Neural cell (in vitro differentiated cells): Measurements from ENCODE around the gene MYOG. TPM values are rescaled to one million over a fixed set of nuclear protein-coding genes. Genes with fewer than 3 reads are reported as not detected.

ENCODE experiments used
- H2AFZ ChIP-seq: fragments of 200-600, 300-800 bp; sonication (generic), shearing (Covaris generic); 2 replicates; pipeline ENCODE4 v1.6.0; 2014; ENCODE audit warnings: low read depth, mild to moderate bottlenecking, antibody characterized with exemption, low read length, moderate library complexity
- H3F3A ChIP-seq: fragments of 200-600 bp; shearing (Covaris generic); 2 replicates; pipeline ENCODE4 v1.6.1; 2016; ENCODE audit warnings: mild to moderate bottlenecking, moderate library complexity, mixed read lengths, antibody characterized with exemption, low read length; ENCODE audit not compliant: insufficient read depth, poor library complexity, severe bottlenecking
- H3K27ac ChIP-seq: fragments of 200-600, 300-800 bp; sonication (generic), shearing (Covaris generic); 2 replicates; pipeline ENCODE4 v1.5.1; 2014; ENCODE audit warnings: mild to moderate bottlenecking, low read length, moderate library complexity
- H3K27me3 ChIP-seq: fragments of 300-800, 200-600 bp; sonication (generic), shearing (Covaris generic); 2 replicates; pipeline ENCODE4 v1.6.0; 2014; ENCODE audit warnings: mild to moderate bottlenecking, low read depth, low read length, moderate library complexity; ENCODE audit not compliant: insufficient read depth
- H3K36me3 ChIP-seq: fragments of 300-800, 200-600 bp; sonication (generic), shearing (Covaris generic); 2 replicates; pipeline ENCODE4 v1.5.1; 2014; ENCODE audit warnings: mild to moderate bottlenecking, antibody characterized with exemption, low read length, moderate library complexity; ENCODE audit not compliant: insufficient read depth
- H3K4me2 ChIP-seq: fragments of 300-800, 200-600 bp; sonication (generic), shearing (Covaris generic); 2 replicates; pipeline ENCODE4 v1.6.0; 2014; ENCODE audit warnings: mild to moderate bottlenecking, low read length
- H3K4me3 ChIP-seq: fragments of 300-800, 200-600 bp; sonication (generic), shearing (Covaris generic); 2 replicates; pipeline ENCODE4 v1.5.1; 2014; ENCODE audit warnings: mild to moderate bottlenecking, low read length, moderate library complexity
- H3K79me2 ChIP-seq: fragments of 200-600 bp; shearing (Covaris generic); replicated peaks from 2 replicates; pipeline ENCODE4 v1.6.0; 2014; ENCODE audit warnings: mild to moderate bottlenecking, low read length, moderate library complexity; ENCODE audit not compliant: insufficient read depth
- H3K9ac ChIP-seq: fragments of 300-800, 200-600 bp; sonication (generic), shearing (Covaris generic); 2 replicates; pipeline ENCODE4 v1.6.1; 2016; ENCODE audit warnings: mild to moderate bottlenecking, low read length, mixed read lengths
- H3K9me2 ChIP-seq: fragments of 200-600 bp; shearing (Covaris generic); 2 replicates; pipeline ENCODE4 v1.6.1; 2016; ENCODE audit warnings: mild to moderate bottlenecking, low read length, mixed read lengths; ENCODE audit not compliant: insufficient read depth
- H3K9me3 ChIP-seq: fragments of 200-600, 300-800 bp; sonication (generic), shearing (Covaris generic); 2 replicates; pipeline ENCODE4 v1.6.1; 2016; ENCODE audit warnings: mild to moderate bottlenecking, mixed run types, low read length, moderate library complexity, mixed read lengths
- H4K20me1 ChIP-seq: fragments of 200-600 bp; shearing (Covaris generic); 2 replicates; pipeline ENCODE4 v1.6.1; 2016; ENCODE audit warnings: mild to moderate bottlenecking, mixed run types; ENCODE audit not compliant: insufficient read depth
- EP300 ChIP-seq: fragments of 450-650 bp; conservative IDR thresholded peaks from 2 replicates; pipeline ENCODE4 v1.6.1; 2014; ENCODE audit warnings: antibody characterized with exemption, mild to moderate bottlenecking, moderate library complexity; ENCODE audit not compliant: poor library complexity, severe bottlenecking
- EZH2 ChIP-seq: fragments of 200-600, 300-800 bp; shearing (Covaris generic), sonication (generic); IDR thresholded peaks from 2 replicates; pipeline ENCODE4 v1.6.1; 2014; ENCODE audit warnings: antibody characterized with exemption, low read length, borderline replicate concordance, mild to moderate bottlenecking; ENCODE audit not compliant: insufficient read depth, poor library complexity, severe bottlenecking
- MXI1 ChIP-seq: fragments of 450-650 bp; conservative IDR thresholded peaks from 2 replicates; pipeline ENCODE4 v1.6.1; 2014; ENCODE audit warnings: antibody characterized with exemption, mild to moderate bottlenecking; ENCODE audit not compliant: poor library complexity, severe bottlenecking
- POLR2AphosphoS5 ChIP-seq: IDR thresholded peaks from 2 replicates; pipeline ENCODE4 v1.6.1; 2012
- RAD21 ChIP-seq: fragments of 450-650 bp; conservative IDR thresholded peaks from 2 replicates; pipeline ENCODE4 v1.6.1; 2014; ENCODE audit warnings: antibody characterized with exemption, mild to moderate bottlenecking, moderate library complexity
- SMC3 ChIP-seq: fragments of 450-650 bp; conservative IDR thresholded peaks from 2 replicates; pipeline ENCODE4 v1.6.1; 2014; ENCODE audit warnings: antibody characterized with exemption, mild to moderate bottlenecking, moderate library complexity; ENCODE audit not compliant: poor library complexity
- TAF1 ChIP-seq: IDR thresholded peaks from 2 replicates; pipeline ENCODE4 v1.6.1; 2012; ENCODE audit warnings: low read depth
- polyA plus RNA-seq: library from polyadenylated mRNA; depleted of rRNA; stranded (reverse); fragments of >200 nt; gene quantifications from 2 replicates; pipeline ENCODE4 v1.2.3, GENCODE V29; 2014
- TF ChIP-seq, protein P1 (sequence below): IDR thresholded peaks from 2 replicates; pipeline ENCODE4 v1.6.1; 2012; ENCODE audit warnings: borderline replicate concordance
- TF ChIP-seq, protein P2 (sequence below): fragments of 450-650 bp; IDR thresholded peaks from 2 replicates; pipeline ENCODE4 v1.5.1; 2014; ENCODE audit warnings: antibody characterized with exemption, mild to moderate bottlenecking, moderate library complexity; ENCODE audit not compliant: poor library complexity, severe bottlenecking

Gene MYOG
- polyA plus RNA-seq, 1 donor from 2014 or later = not detected

DNA sequence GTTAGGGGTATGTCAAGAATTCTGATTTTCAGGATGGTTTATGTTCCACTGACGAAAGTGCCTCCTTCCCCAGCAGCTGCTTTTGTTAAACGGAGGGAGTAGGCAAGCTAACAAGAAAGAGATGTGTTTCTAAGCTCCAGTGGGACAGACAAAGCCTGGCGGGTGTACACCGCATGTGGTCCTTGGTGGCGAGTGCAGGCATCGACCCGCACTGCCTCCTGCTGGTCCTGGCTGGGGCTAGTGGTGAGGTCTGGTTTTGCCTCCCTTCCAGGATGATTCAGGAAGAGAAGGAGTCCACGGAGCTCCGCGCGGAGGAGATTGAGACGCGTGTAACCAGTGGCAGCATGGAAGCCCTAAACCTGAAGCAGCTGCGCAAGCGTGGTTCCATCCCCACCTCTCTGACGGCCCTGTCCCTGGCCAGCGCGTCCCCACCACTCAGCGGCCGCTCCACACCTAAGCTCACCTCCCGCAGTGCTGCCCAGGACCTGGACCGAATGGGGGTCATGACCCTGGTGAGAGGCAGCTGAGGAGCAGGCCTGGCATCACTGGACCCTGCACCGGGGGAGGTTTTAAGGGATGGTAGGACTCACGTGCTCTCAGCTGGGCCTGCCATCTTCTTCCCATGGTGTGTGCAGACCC is 30.5 kb downstream of the MYOG start:
- no peaks in the 10 kb centered on the region for H4K20me1 ChIP-seq
- no peaks in the 10 kb centered on the region for H3K79me2 ChIP-seq
- H3K27me3 ChIP-seq = no peaks in the 10 kb centered on the region
- H3K4me3 ChIP-seq = no peak overlapping the region
- no peak overlapping the region for H2AFZ ChIP-seq
- H3K9me3 ChIP-seq = no peaks in the 10 kb centered on the region
- no peaks in the 10 kb centered on the region for H3F3A ChIP-seq
- no peak overlapping the region for H3K4me2 ChIP-seq
- H3K9ac ChIP-seq = no peak overlapping the region
- no peak for TF ChIP-seq SMC3
- no peak for TF ChIP-seq MXI1
- TF ChIP-seq EZH2 = no peak
- no peak for TF ChIP-seq EP300
- TF ChIP-seq, protein P1, sequence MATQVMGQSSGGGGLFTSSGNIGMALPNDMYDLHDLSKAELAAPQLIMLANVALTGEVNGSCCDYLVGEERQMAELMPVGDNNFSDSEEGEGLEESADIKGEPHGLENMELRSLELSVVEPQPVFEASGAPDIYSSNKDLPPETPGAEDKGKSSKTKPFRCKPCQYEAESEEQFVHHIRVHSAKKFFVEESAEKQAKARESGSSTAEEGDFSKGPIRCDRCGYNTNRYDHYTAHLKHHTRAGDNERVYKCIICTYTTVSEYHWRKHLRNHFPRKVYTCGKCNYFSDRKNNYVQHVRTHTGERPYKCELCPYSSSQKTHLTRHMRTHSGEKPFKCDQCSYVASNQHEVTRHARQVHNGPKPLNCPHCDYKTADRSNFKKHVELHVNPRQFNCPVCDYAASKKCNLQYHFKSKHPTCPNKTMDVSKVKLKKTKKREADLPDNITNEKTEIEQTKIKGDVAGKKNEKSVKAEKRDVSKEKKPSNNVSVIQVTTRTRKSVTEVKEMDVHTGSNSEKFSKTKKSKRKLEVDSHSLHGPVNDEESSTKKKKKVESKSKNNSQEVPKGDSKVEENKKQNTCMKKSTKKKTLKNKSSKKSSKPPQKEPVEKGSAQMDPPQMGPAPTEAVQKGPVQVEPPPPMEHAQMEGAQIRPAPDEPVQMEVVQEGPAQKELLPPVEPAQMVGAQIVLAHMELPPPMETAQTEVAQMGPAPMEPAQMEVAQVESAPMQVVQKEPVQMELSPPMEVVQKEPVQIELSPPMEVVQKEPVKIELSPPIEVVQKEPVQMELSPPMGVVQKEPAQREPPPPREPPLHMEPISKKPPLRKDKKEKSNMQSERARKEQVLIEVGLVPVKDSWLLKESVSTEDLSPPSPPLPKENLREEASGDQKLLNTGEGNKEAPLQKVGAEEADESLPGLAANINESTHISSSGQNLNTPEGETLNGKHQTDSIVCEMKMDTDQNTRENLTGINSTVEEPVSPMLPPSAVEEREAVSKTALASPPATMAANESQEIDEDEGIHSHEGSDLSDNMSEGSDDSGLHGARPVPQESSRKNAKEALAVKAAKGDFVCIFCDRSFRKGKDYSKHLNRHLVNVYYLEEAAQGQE = no peak
- no peak for TF ChIP-seq POLR2AphosphoS5
- TF ChIP-seq RAD21 = no peak
- TF ChIP-seq TAF1 = no peak
- TF ChIP-seq, protein P2, sequence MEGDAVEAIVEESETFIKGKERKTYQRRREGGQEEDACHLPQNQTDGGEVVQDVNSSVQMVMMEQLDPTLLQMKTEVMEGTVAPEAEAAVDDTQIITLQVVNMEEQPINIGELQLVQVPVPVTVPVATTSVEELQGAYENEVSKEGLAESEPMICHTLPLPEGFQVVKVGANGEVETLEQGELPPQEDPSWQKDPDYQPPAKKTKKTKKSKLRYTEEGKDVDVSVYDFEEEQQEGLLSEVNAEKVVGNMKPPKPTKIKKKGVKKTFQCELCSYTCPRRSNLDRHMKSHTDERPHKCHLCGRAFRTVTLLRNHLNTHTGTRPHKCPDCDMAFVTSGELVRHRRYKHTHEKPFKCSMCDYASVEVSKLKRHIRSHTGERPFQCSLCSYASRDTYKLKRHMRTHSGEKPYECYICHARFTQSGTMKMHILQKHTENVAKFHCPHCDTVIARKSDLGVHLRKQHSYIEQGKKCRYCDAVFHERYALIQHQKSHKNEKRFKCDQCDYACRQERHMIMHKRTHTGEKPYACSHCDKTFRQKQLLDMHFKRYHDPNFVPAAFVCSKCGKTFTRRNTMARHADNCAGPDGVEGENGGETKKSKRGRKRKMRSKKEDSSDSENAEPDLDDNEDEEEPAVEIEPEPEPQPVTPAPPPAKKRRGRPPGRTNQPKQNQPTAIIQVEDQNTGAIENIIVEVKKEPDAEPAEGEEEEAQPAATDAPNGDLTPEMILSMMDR = no peak
- no peak overlapping the region for H3K27ac ChIP-seq
- no peaks in the 10 kb centered on the region for H3K36me3 ChIP-seq
- no peaks in the 10 kb centered on the region for H3K9me2 ChIP-seq

- H3K4me3 ChIP-seq = no peak overlapping the region
- no peaks in the 10 kb centered on the region for H3K9me3 ChIP-seq
- H2AFZ ChIP-seq = no peak overlapping the region
- H3K79me2 ChIP-seq = no peaks in the 10 kb centered on the region
- H4K20me1 ChIP-seq = no peaks in the 10 kb centered on the region
- no peak overlapping the region for H3K4me2 ChIP-seq
- no peak overlapping the region for H3K9ac ChIP-seq
- TF ChIP-seq MXI1 (no peak), RAD21 (no peak), EP300 (no peak), EZH2 (no peak), SMC3 (no peak), POLR2AphosphoS5 (no peak), TAF1 (no peak)
- TF ChIP-seq, protein P1 = no peak
- TF ChIP-seq, protein P2 = no peak
- no peaks in the 10 kb centered on the region for H3K27me3 ChIP-seq
- H3K9me2 ChIP-seq = no peaks in the 10 kb centered on the region
- H3K27ac ChIP-seq = no peak overlapping the region
- no peaks in the 10 kb centered on the region for H3F3A ChIP-seq
- H3K36me3 ChIP-seq = no peaks in the 10 kb centered on the region
Observed at GRCh38 chr1:203054642-203055041, 31.2 kb downstream of the MYOG start.
